MM.1S (cell line): Measurements from ENCODE around the gene EIF1AX.

Source experiments
- EZH2 ChIP-seq: fragments of 300-600 bp; sonication (generic); optimal IDR thresholded peaks from 2 replicates; pipeline ENCODE3; 2017; ENCODE audit warnings: low read depth, mild to moderate bottlenecking, antibody characterized with exemption, low read length, mixed read lengths
- EZH2phosphoT487 ChIP-seq: fragments of 300-600 bp; sonication (generic); IDR thresholded peaks from 2 replicates; pipeline ENCODE4 v1.6.1; 2018; ENCODE audit warnings: antibody characterized with exemption, low read length

- TF ChIP-seq EZH2 (no peak), EZH2phosphoT487 (no peak)
Measured at GRCh38 chrX:20118065-20118824, 23.4 kb downstream of the EIF1AX start.
